ENCODE data around the gene FBXW9.
"Not testable (repeated sequence)": the region's sequence is repeated elsewhere in the genome, so short reads cannot be mapped to it uniquely, and the experiment has no call there.

FBXW9 gene

GRCh38 chr19:12655546-12655945 lies 40.9 kb downstream of the FBXW9 start:
- DNase-seq (ENCODE audit: low read depth, low spot score): no peak
- H3K4me3 ChIP-seq (ENCODE audit: low read length): no peak overlapping the region
- no peak overlapping the region for H3K27ac ChIP-seq (ENCODE audit: low read length)
- H3K36me3 ChIP-seq (ENCODE audit: control insufficient read depth, insufficient read depth, low read length): peaks cover 2% of the 10 kb centered on the region; the same call in 1 of the 2 replicates
- WGBS (ENCODE audit: insufficient coverage, insufficient read length): no CpG with 5 or more reads among the region's 8 CpGs
- no peaks in the 10 kb centered on the region for H3K9me3 ChIP-seq (ENCODE audit: control insufficient read depth, insufficient read depth, low read length)
- no peaks in the 10 kb centered on the region for H3K27me3 ChIP-seq (ENCODE audit: control insufficient read depth, insufficient read depth, low read length)
- H3K4me1 ChIP-seq (ENCODE audit: control insufficient read depth, insufficient read depth, low read length): no peaks in the 10 kb centered on the region

- DNase-seq (ENCODE audit: low read depth, low spot score): no peak
- Histone ChIP-seq H3K27ac (ENCODE audit: low read length) (no peak overlapping the region), H3K4me1 (ENCODE audit: control insufficient read depth, insufficient read depth, low read length) (no peaks in the 10 kb centered on the region), H3K9me3 (ENCODE audit: control insufficient read depth, insufficient read depth, low read length) (no peaks in the 10 kb centered on the region), H3K36me3 (ENCODE audit: control insufficient read depth, insufficient read depth, low read length) (peaks cover 2% of the 10 kb centered on the region; the same call in 1 of the 2 replicates), H3K27me3 (ENCODE audit: control insufficient read depth, insufficient read depth, low read length) (no peaks in the 10 kb centered on the region), H3K4me3 (ENCODE audit: low read length) (no peak overlapping the region)
- WGBS (ENCODE audit: insufficient coverage, insufficient read length): no CpG with 5 or more reads among the region's 6 CpGs
Observed at GRCh38 chr19:12652219-12652618, 44.2 kb downstream of the FBXW9 start.

DNA sequence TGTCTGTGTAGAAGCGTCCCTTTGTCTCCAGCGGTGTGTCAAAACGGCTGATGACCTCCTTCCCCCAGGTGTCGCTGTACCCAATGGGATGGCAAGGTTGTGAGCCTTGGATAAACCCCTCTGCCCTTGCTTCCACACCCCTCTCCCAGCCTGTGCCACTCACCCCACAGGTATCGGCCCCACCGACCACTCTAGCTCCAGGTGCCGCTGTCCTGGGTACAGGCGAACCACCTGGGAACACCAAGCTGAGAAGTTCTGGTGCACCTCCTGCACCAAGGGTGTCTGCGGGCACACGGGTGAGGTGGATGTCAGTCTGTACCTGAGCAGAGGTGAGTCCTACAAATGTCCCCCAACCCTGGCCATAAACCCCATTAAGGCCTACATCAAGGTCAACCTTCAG lies 46.5 kb downstream of the FBXW9 start:
- H3K36me3 ChIP-seq (ENCODE audit: control insufficient read depth, insufficient read depth, low read length): no peaks in the 10 kb centered on the region
- no peak for DNase-seq (ENCODE audit: low read depth, low spot score)
- no peaks in the 10 kb centered on the region for H3K4me1 ChIP-seq (ENCODE audit: control insufficient read depth, insufficient read depth, low read length)
- no peaks in the 10 kb centered on the region for H3K9me3 ChIP-seq (ENCODE audit: control insufficient read depth, insufficient read depth, low read length)
- no peaks in the 10 kb centered on the region for H3K27me3 ChIP-seq (ENCODE audit: control insufficient read depth, insufficient read depth, low read length)
- no peak overlapping the region for H3K4me3 ChIP-seq (ENCODE audit: low read length)
- H3K27ac ChIP-seq (ENCODE audit: low read length): no peak overlapping the region
- no CpG with 5 or more reads among the region's 10 CpGs for WGBS (ENCODE audit: insufficient coverage, insufficient read length)

GRCh38 chr19:12648088-12648487 lies 48.3 kb downstream of the FBXW9 start:
- WGBS (ENCODE audit: insufficient coverage, insufficient read length): 100% methylated on average over 1 of the region's 29 CpGs
- DNase-seq (ENCODE audit: low read depth, low spot score): no peak
- no peak overlapping the region for H3K4me3 ChIP-seq (ENCODE audit: low read length)

GRCh38 chr19:12647490-12648071 lies 48.9 kb downstream of the FBXW9 start:
- DNase-seq (ENCODE audit: low read depth, low spot score): no peak

More at GRCh38 chr19:12648088-12648487, 48.3 kb downstream of the FBXW9 start:
- H3K4me1 ChIP-seq (ENCODE audit: control insufficient read depth, insufficient read depth, low read length): no peaks in the 10 kb centered on the region
- H3K36me3 ChIP-seq (ENCODE audit: control insufficient read depth, insufficient read depth, low read length): no peaks in the 10 kb centered on the region
- no peaks in the 10 kb centered on the region for H3K27me3 ChIP-seq (ENCODE audit: control insufficient read depth, insufficient read depth, low read length)
- H3K27ac ChIP-seq (ENCODE audit: low read length): no peak overlapping the region
- no peaks in the 10 kb centered on the region for H3K9me3 ChIP-seq (ENCODE audit: control insufficient read depth, insufficient read depth, low read length)

GRCh38 chr19:12647047-12647446 lies 49.4 kb downstream of the FBXW9 start:
- Histone ChIP-seq H3K36me3 (ENCODE audit: control insufficient read depth, insufficient read depth, low read length) (no peaks in the 10 kb centered on the region), H3K9me3 (ENCODE audit: control insufficient read depth, insufficient read depth, low read length) (no peaks in the 10 kb centered on the region), H3K4me3 (ENCODE audit: low read length) (no peak overlapping the region), H3K27ac (ENCODE audit: low read length) (no peak overlapping the region), H3K4me1 (ENCODE audit: control insufficient read depth, insufficient read depth, low read length) (no peaks in the 10 kb centered on the region), H3K27me3 (ENCODE audit: control insufficient read depth, insufficient read depth, low read length) (no peaks in the 10 kb centered on the region)
- WGBS (ENCODE audit: insufficient coverage, insufficient read length): no CpG with 5 or more reads among the region's 8 CpGs
- DNase-seq (ENCODE audit: low read depth, low spot score): no peak

More at GRCh38 chr19:12647490-12648071, 48.9 kb downstream of the FBXW9 start:
- WGBS (ENCODE audit: insufficient coverage, insufficient read length): no CpG with 5 or more reads among the region's 31 CpGs
- Histone ChIP-seq H3K36me3 (ENCODE audit: control insufficient read depth, insufficient read depth, low read length) (no peaks in the 10 kb centered on the region), H3K4me3 (ENCODE audit: low read length) (no peak overlapping the region), H3K27me3 (ENCODE audit: control insufficient read depth, insufficient read depth, low read length) (no peaks in the 10 kb centered on the region), H3K4me1 (ENCODE audit: control insufficient read depth, insufficient read depth, low read length) (no peaks in the 10 kb centered on the region), H3K9me3 (ENCODE audit: control insufficient read depth, insufficient read depth, low read length) (no peaks in the 10 kb centered on the region), H3K27ac (ENCODE audit: low read length) (no peak overlapping the region)

GRCh38 chr19:12646551-12646950 lies 49.9 kb downstream of the FBXW9 start:
- no peak for DNase-seq (ENCODE audit: low read depth, low spot score)
- no CpG with 5 or more reads among the region's 10 CpGs for WGBS (ENCODE audit: insufficient coverage, insufficient read length)
- Histone ChIP-seq H3K36me3 (ENCODE audit: control insufficient read depth, insufficient read depth, low read length) (no peaks in the 10 kb centered on the region), H3K9me3 (ENCODE audit: control insufficient read depth, insufficient read depth, low read length) (no peaks in the 10 kb centered on the region), H3K4me3 (ENCODE audit: low read length) (no peak overlapping the region), H3K4me1 (ENCODE audit: control insufficient read depth, insufficient read depth, low read length) (no peaks in the 10 kb centered on the region), H3K27me3 (ENCODE audit: control insufficient read depth, insufficient read depth, low read length) (no peaks in the 10 kb centered on the region; the same call in 1 of the 2 replicates), H3K27ac (ENCODE audit: low read length) (no peak overlapping the region)

GRCh38 chr19:12643716-12644115 lies 52.7 kb downstream of the FBXW9 start:
- H3K27me3 ChIP-seq (ENCODE audit: control insufficient read depth, insufficient read depth, low read length); H3K9me3 ChIP-seq (ENCODE audit: control insufficient read depth, insufficient read depth, low read length); H3K4me3 ChIP-seq (ENCODE audit: low read length); H3K27ac ChIP-seq (ENCODE audit: low read length); H3K4me1 ChIP-seq (ENCODE audit: control insufficient read depth, insufficient read depth, low read length); DNase-seq (ENCODE audit: low read depth, low spot score); H3K36me3 ChIP-seq (ENCODE audit: control insufficient read depth, insufficient read depth, low read length): not testable (repeated sequence)
- no CpG with 5 or more reads among the region's 14 CpGs for WGBS (ENCODE audit: insufficient coverage, insufficient read length)

DNA sequence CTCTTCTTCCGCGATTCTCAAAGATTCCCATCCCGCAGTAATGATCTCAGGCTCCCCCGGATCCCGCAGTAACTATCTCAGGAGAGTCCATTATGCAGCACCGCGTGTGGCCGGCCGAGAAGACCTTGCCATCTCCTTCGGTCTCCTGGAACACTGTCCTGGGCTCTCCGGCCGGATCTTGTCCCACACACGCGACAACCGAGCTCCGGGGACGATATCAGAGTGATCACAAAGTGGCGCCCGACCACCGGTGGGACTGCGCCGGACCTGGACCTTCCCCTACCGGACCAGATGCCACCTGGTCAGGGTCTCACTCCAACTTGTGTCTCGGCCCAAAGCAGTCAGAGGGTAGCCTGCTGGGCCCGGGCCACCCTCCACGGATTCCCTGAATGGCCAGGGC lies 53.9 kb downstream of the FBXW9 start:
- DNase-seq (ENCODE audit: low read depth, low spot score): no peak
- no peaks in the 10 kb centered on the region for H3K36me3 ChIP-seq (ENCODE audit: control insufficient read depth, insufficient read depth, low read length)
- no peaks in the 10 kb centered on the region for H3K4me1 ChIP-seq (ENCODE audit: control insufficient read depth, insufficient read depth, low read length)
- H3K27ac ChIP-seq (ENCODE audit: low read length): no peak overlapping the region
- no peaks in the 10 kb centered on the region; the same call in 1 of the 2 replicates for H3K27me3 ChIP-seq (ENCODE audit: control insufficient read depth, insufficient read depth, low read length)
- no CpG with 5 or more reads among the region's 26 CpGs for WGBS (ENCODE audit: insufficient coverage, insufficient read length)
- H3K4me3 ChIP-seq (ENCODE audit: low read length): no peak overlapping the region
- H3K9me3 ChIP-seq (ENCODE audit: control insufficient read depth, insufficient read depth, low read length): no peaks in the 10 kb centered on the region; the same call in 1 of the 2 replicates

- Histone ChIP-seq H3K27me3 (ENCODE audit: control insufficient read depth, insufficient read depth, low read length) (no peaks in the 10 kb centered on the region; the same call in 1 of the 2 replicates), H3K27ac (ENCODE audit: low read length) (no peak overlapping the region), H3K9me3 (ENCODE audit: control insufficient read depth, insufficient read depth, low read length) (no peaks in the 10 kb centered on the region; the same call in 1 of the 2 replicates), H3K36me3 (ENCODE audit: control insufficient read depth, insufficient read depth, low read length) (no peaks in the 10 kb centered on the region), H3K4me1 (ENCODE audit: control insufficient read depth, insufficient read depth, low read length) (no peaks in the 10 kb centered on the region), H3K4me3 (ENCODE audit: low read length) (no peak overlapping the region)
- no CpG with 5 or more reads among the region's 13 CpGs for WGBS (ENCODE audit: insufficient coverage, insufficient read length)
- no peak for DNase-seq (ENCODE audit: low read depth, low spot score)
Observed at GRCh38 chr19:12641456-12641855, 55.0 kb downstream of the FBXW9 start.

All from iPS DF 6.9 (cell line).